Activated CD8-positive, alpha-beta T cell treated with anti-CD3 and anti-CD28 coated beads for 36 hours (primary cell): ENCODE results near the gene TRAK2. TPM values are rescaled to one million over a fixed set of nuclear protein-coding genes. Genes with fewer than 3 reads are reported as not detected.

Experiments
- ATAC-seq: fragments of 200-7000 bp; cut with Tn5 transposase; one replicate; pipeline ENCODE4 v1.10.0; 2021; ENCODE audit warnings: mild to moderate bottlenecking, moderate library complexity
- CTCF ChIA-PET: fragments of 350-600 bp; sonication (Branson Sonifier 250); formaldehyde crosslinking; loops from one replicate; lab custom pipeline; 2021; ENCODE audit warnings: antibody characterized with exemption; lab: Charles Lee
- POLR2A ChIA-PET: fragments of 350-600 bp; sonication (Branson Sonifier 250); formaldehyde crosslinking; loops from one replicate; lab custom pipeline; 2021; ENCODE audit warnings: antibody characterized with exemption; lab: Charles Lee
- DNase-seq: peaks from one replicate; pipeline ENCODE4 v3.0.0-alpha.2; 2020
- H3K27ac Mint-ChIP-seq: one replicate; pipeline ENCODE4 v1.8.0; 2021; ENCODE audit warnings: mild to moderate bottlenecking, mixed read lengths
- H3K27me3 Mint-ChIP-seq: one replicate; pipeline ENCODE4 v1.8.0; 2021; ENCODE audit warnings: mixed read lengths
- H3K36me3 Mint-ChIP-seq: one replicate; pipeline ENCODE4 v1.8.0; 2021; ENCODE audit warnings: low read depth, mixed read lengths
- H3K4me1 Mint-ChIP-seq: one replicate; pipeline ENCODE4 v1.8.0; 2021; ENCODE audit warnings: low read depth, mixed read lengths
- H3K4me3 Mint-ChIP-seq: one replicate; pipeline ENCODE4 v1.8.0; 2021; ENCODE audit warnings: mild to moderate bottlenecking, moderate library complexity, mixed read lengths
- H3K9me3 Mint-ChIP-seq: one replicate; pipeline ENCODE4 v1.8.0; 2021; ENCODE audit warnings: mixed read lengths
- CTCF ChIP-seq: fragments of 200-600 bp; IDR thresholded peaks from one replicate; pipeline ENCODE4 v1.8.0; 2022; ENCODE audit warnings: antibody characterized with exemption, mild to moderate bottlenecking
- intact Hi-C: fragments of 100-400 bp; cut with micrococcal nuclease; formaldehyde crosslinking; loops from one replicate; pipeline ENCODE4 v1.10.0; 2022
- total RNA-seq, 2 experiments: library from RNA; stranded (reverse); gene quantifications; one replicate each; pipeline ENCODE4 v1.2.3, GENCODE V29; 2021

Gene TRAK2
- total RNA-seq, 2 experiments from 2014 or later: 19.8 to 22.8 TPM

GRCh38 chr2:201344663-201345366 lies 106.4 kb downstream of the TRAK2 start:
- no peaks in the 10 kb centered on the region for H3K4me1 Mint-ChIP-seq
- intact Hi-C loops: no loop called here
- H3K9me3 Mint-ChIP-seq: peaks cover 2% of the 10 kb centered on the region
- no peak overlapping the region for H3K4me3 Mint-ChIP-seq
- peaks cover 12% of the 10 kb centered on the region for H3K36me3 Mint-ChIP-seq
- CTCF ChIA-PET: interaction anchor here (1.0 to 2.1 kb wide), 3 partner anchors 10 to 112 kb away, joined by 3 to 8 read pairs (median 4); no protein-coding TSS in a partner anchor
- no peaks in the 10 kb centered on the region for H3K27me3 Mint-ChIP-seq
- no peak for TF ChIP-seq CTCF
- no peak overlapping the region for H3K27ac Mint-ChIP-seq
- no peak for ATAC-seq
- POLR2A ChIA-PET: no interaction called here
- no peak for DNase-seq

GRCh38 chr2:201343559-201343958 lies 107.7 kb downstream of the TRAK2 start:
- Mint-ChIP-seq H3K27me3 (no peaks in the 10 kb centered on the region), H3K36me3 (peaks cover 14% of the 10 kb centered on the region), H3K4me1 (no peaks in the 10 kb centered on the region), H3K27ac (no peak overlapping the region), H3K9me3 (peaks cover 8% of the 10 kb centered on the region), H3K4me3 (no peak overlapping the region)
- no peak for TF ChIP-seq CTCF
- DNase-seq: no peak
- ChIA-PET CTCF (interaction anchor here (0.9 to 2.1 kb wide), 3 partner anchors 8 to 21 kb away, joined by 3 to 8 read pairs (median 3); no protein-coding TSS in a partner anchor), POLR2A (interaction anchor here (1.1 to 1.2 kb wide), 2 partner anchors 9 to 38 kb away, joined by 3 read pairs; no protein-coding TSS in a partner anchor)
- intact Hi-C loops: no loop called here
- no peak for ATAC-seq

- CTCF ChIA-PET: interaction anchor here (2.1 kb wide), 1 partner anchor 22 kb away, joined by 8 read pairs; no protein-coding TSS in a partner anchor
- no peaks in the 10 kb centered on the region for H3K4me1 Mint-ChIP-seq
- no peak overlapping the region for H3K4me3 Mint-ChIP-seq
- peaks cover 8% of the 10 kb centered on the region for H3K9me3 Mint-ChIP-seq
- POLR2A ChIA-PET: no interaction called here
- peaks cover 14% of the 10 kb centered on the region for H3K36me3 Mint-ChIP-seq
- intact Hi-C loops: no loop called here
- TF ChIP-seq CTCF: no peak
- no peak for DNase-seq
- no peak for ATAC-seq
- H3K27me3 Mint-ChIP-seq: no peaks in the 10 kb centered on the region
- H3K27ac Mint-ChIP-seq: no peak overlapping the region
These were observed 108.3 kb downstream of the TRAK2 start for GRCh38 chr2:201342923-201343322.

GRCh38 chr2:201329409-201329808 lies 121.8 kb downstream of the TRAK2 start:
- peaks cover 8% of the 10 kb centered on the region for H3K36me3 Mint-ChIP-seq
- H3K27ac Mint-ChIP-seq: no peak overlapping the region
- no peak for ATAC-seq
- no peaks in the 10 kb centered on the region for H3K27me3 Mint-ChIP-seq
- ChIA-PET CTCF (interaction anchor here (1.7 kb wide), 1 partner anchor 97 kb away, joined by 5 read pairs; no protein-coding TSS in a partner anchor), POLR2A (no interaction called here)
- DNase-seq: no peak
- TF ChIP-seq CTCF: no peak
- peaks cover 3% of the 10 kb centered on the region for H3K4me1 Mint-ChIP-seq
- H3K9me3 Mint-ChIP-seq: peaks cover 1% of the 10 kb centered on the region
- intact Hi-C loops: no loop called here
- no peak overlapping the region for H3K4me3 Mint-ChIP-seq

GRCh38 chr2:201327678-201328077 lies 123.6 kb downstream of the TRAK2 start:
- H3K36me3 Mint-ChIP-seq: peaks cover 17% of the 10 kb centered on the region
- POLR2A ChIA-PET: no interaction called here
- no peak for ATAC-seq
- H3K4me1 Mint-ChIP-seq: peaks cover 3% of the 10 kb centered on the region
- H3K4me3 Mint-ChIP-seq: no peak overlapping the region
- intact Hi-C loops: no loop called here
- H3K9me3 Mint-ChIP-seq: peaks cover 12% of the 10 kb centered on the region
- DNase-seq: no peak
- H3K27ac Mint-ChIP-seq: no peak overlapping the region
- CTCF ChIA-PET: no interaction called here
- TF ChIP-seq CTCF: no peak
- H3K27me3 Mint-ChIP-seq: no peaks in the 10 kb centered on the region
